Breast epithelium (tissue), 3 donors: Measurements from ENCODE around the gene LEFTY2.

Experiments used
- CTCF ChIP-seq, 3 donors: fragments of 450-650 bp; IDR thresholded peaks; one replicate each; pipeline ENCODE4 v1.5.1; 2016 to 2017; ENCODE audit warnings: antibody characterized with exemption in 3 of 3, mild to moderate bottlenecking in 3 of 3, moderate library complexity in 3 of 3
- POLR2A ChIP-seq: fragments of 450-650 bp; IDR thresholded peaks from one replicate; pipeline ENCODE4 v1.6.1; 2016; ENCODE audit warnings: antibody characterized with exemption, mild to moderate bottlenecking, moderate library complexity
- POLR2AphosphoS5 ChIP-seq, 3 donors: sonication (generic); formaldehyde crosslinking; IDR thresholded peaks; one replicate each; pipeline ENCODE4 v1.6.1; 2017; ENCODE audit warnings: antibody characterized with exemption in 3 of 3

GRCh38 chr1:225919906-225920305 is 21.1 kb downstream of the LEFTY2 start:
- TF ChIP-seq POLR2AphosphoS5 (IDR thresholded peaks at IDR 0.05) (no peak), CTCF (IDR thresholded peaks at IDR 0.05) (no peak), POLR2A (no peak)
